HG03066 (cell line): ENCODE measurements around the gene LAMA2.
A peak's percentile ranks its signal among the peaks of the same experiment; 100 is the strongest.

Experiments
- ATAC-seq: cut with Tn5 transposase; IDR thresholded peaks from one replicate; pipeline ENCODE4 v1.9.1; 2021; ENCODE audit warnings: low read depth; ENCODE audit not compliant: unreplicated experiment

LAMA2 gene

DNA sequence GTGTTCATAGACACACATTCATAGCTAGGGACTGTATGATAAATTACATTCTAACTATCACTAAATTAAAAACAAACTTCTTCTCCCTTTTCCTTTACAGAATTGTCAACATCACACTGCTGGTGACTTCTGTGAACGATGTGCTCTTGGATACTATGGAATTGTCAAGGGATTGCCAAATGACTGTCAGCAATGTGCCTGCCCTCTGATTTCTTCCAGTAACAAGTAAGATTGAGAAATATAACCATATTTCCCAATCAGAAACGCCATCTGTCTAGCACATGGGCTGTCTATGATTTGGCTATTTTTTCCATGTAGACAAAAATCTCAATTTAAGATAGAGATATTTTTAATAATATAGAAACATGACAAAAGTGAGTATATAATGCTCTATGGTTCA is 459.3 kb downstream of the LAMA2 start:
- ATAC-seq: no peak

DNA sequence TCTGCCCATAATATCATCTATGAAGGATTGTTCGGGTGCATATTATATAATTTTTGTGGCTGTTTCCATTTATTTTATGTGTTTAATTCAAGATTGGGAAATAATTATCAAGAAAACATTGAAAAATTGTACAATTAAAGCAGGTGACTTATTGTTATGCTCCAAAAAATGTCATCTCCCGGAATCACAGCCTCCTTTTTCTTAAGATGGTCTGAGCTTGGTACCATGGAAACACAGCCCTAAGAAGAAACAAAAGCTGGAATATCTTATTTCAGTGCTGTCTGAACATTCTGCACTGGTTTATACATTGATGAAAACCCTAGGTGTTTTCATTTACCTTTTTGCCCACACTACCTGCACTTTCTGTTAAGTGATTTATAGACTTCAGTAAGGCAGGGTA is 459.9 kb downstream of the LAMA2 start:
- ATAC-seq: no peak

DNA sequence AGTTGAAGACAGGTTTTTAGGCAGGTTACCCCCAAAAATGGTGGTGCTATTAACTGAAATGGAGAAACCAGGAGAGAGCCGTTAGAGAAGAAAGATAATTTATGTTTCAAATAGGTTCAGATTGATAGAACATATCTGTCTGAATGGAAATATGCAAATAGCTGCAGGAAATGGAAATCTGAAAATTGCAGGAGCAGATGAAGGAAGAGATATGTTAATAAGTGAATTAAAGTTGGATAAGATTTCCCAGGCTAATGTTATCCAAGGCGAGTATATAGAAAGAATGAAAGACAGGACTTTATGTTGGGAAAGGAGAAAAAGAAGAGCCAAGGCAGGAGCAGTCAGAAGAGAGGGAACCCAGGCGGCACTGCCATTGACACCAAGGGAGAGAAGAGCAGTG is 461.4 kb downstream of the LAMA2 start:
- ATAC-seq: no peak

DNA sequence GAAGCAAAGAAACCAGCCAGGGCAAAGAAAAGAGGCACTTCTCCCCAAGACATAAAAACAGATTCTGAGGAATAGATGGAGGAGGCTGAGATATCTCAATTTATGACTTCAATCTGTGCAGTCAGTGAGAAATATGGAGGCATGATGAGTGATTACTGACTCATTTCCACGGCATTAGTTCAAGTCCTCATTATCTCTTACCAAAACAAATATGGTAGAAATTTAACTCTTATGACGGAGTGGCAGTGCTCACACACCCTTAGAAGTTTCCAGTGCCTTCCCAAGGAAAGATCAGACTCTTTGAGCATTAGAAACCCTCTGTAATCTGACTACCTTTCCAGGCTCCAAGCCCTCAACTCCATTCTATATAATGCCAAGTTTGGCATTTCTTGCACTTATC is 463.0 kb downstream of the LAMA2 start:
- ATAC-seq: no peak

DNA sequence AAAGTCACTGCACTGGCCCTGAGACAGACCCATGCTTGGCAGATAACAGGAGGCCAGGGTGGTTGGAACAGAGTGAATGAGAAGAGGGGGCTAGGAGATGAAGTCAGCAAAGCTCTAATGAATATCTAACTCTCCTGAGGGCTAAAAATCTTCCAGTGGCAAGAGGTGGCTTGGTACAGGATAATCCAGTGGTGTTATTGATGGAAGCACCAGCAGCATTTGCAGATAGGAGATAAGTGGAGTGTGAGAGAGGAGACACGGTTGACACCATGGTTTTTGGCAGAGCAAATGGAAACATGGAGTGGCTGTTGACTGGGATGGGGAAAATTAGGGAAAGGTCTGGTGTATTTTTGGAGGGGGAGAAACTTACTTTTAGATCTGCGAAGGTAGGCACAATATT is 464.0 kb downstream of the LAMA2 start:
- no peak for ATAC-seq

DNA sequence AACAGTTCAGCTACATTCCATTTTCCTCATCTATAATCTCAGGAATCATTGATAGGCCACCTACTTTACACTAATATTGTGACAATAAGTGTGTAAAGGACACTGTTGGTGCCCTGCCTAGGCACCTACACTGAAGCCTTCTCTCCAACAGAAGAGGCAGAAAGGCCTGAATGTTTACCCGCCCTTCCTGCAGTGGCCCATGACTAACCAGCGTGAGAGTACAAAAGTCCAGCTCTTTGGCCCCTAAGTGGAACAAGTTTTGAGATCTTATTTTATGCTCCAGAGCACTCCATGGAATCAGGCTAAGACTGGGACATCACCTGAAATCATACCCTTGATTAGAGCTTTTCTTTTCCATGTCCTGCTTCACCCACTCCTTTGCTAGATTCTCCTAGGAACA is 467.3 kb downstream of the LAMA2 start:
- no peak for ATAC-seq

DNA sequence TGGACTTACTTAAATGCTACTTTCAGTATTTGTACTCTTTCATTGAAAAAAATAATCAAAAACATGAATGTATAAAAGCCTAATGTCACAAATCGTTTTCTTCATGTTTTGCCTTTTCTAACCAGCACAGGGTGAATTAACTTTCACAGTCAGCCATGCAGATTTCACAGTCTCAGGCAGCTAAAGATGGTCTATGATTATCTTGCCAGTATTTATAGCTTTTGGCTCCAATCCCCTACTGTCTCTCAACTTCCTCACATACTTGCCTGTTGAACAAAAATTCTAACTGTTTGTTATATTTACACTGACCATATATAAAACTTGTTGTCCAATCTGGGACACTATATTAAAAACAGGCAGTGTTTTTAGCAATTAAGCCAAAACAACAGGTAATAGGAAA is 468.9 kb downstream of the LAMA2 start:
- no peak for ATAC-seq

DNA sequence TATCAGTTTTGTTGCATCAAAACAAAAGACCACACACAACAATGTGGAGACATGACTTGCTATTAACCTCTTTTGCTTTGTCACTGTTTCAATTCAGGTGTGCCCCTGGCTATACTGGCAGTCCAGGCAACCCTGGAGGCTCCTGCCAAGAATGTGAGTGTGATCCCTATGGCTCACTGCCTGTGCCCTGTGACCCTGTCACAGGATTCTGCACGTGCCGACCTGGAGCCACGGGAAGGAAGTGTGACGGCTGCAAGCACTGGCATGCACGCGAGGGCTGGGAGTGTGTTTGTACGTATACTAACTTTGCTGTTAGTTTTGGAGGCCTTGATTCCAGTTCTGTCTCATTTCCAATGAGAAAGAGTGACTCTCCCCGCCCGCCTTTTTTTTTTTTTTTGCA is 470.1 kb downstream of the LAMA2 start:
- ATAC-seq: no peak

DNA sequence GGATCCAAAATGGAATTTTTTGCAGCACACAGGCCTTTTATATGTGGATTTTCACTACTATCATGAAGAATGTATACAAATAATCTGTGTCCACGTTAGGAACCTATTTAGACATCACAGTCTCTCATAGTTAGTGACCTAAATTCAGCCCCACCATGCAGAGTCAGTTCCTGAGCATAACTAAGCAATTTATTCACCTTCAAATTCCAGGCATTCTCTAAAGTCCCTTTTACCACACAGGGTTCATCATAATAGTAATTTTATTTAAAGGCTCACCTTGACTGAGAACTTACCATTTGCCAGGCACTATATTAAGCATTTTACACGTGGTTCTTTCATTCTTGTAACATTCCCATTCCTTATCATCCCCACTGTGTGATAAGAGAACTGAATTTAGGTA is 473.2 kb downstream of the LAMA2 start:
- ATAC-seq: no peak

DNA sequence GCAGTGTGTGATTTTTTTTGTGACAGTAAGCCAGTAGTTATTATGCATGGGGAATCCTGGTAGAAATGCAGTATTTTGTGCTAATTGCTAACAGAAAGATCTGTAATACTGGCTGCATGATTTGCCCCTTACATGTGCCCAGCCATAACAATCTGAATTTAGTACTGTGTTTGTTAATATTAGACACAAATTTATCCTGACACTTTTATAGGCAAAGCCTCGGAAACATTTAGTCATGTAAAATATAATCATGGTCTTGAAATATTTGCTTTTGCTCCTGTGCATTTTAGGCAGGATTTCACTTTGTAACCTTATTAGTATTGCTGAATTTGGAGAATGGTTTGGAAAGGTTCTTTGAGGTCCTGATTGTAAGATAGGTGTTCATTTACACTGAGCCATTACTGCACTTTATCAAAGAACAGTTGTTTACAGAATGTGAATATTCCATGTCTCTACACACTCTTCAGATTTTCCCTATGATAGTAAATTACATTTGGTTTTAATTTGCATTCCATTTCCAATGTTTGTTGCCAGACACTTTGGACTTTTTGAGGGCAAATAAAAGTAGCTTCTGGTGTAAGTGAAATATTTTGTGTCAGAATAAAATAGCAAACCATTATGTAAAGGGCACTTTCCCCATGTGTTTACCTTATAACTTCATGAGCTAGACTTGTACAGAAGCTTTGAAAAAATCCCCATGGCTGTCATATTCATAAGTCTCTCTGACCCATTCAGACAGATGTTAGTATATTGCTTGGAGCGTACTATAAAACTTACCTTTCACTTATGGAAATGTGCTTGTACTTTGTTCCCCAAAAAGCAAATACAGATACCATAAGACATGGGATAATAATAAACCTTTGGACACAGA is 477.1 kb downstream of the LAMA2 start:
- ATAC-seq: no peak

DNA sequence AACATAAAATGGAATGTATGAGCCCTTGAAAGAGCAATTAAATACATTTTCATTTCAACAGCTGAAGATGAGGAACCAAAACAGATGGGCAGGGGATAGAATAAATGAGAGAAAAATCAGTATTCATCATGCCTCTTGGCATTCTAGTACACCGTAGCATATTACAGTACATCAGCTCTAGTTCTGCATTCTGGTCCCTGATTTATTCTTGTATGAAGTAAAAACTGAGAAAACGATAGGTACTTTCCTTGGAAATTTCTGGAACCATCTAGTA is 477.7 kb downstream of the LAMA2 start:
- no peak for ATAC-seq

DNA sequence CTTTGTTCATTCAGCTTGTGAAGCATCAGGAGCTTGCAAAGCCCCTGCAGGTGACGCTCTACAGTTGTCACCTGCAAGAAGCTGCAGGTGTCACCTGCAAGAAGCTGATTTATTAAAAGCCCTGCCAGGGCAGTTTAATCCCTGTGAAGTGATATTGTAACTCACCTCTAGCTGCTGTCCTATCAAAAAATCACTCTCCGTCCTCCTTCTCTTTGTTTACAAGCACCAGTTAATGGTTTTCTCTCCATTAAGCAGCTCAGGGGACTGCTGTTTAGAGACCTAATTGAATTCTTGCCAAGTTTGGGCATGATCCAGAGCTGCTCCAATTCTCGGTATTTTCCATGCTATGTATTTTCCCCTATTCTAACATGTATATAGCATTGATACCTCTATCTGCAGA is 481.1 kb downstream of the LAMA2 start:
- no peak for ATAC-seq

DNA sequence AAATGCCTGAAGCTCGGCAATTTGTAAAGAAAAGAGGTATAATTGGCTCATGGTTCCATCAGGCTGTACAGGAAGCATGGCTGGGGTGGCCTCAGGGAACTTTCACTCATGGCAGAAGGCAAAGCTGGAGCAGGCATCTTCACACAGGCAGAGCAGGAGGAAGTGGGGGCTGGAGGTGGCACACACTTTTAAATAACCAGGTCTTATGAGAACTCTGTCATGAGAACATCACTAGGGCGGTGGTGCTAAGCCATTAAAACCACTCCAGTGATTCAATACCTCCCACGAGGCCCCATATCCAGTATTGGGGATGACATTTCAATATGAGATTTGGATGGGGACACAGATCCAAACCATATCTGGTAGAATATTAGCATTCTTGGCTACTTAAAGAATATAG is 481.8 kb downstream of the LAMA2 start:
- no peak for ATAC-seq

DNA sequence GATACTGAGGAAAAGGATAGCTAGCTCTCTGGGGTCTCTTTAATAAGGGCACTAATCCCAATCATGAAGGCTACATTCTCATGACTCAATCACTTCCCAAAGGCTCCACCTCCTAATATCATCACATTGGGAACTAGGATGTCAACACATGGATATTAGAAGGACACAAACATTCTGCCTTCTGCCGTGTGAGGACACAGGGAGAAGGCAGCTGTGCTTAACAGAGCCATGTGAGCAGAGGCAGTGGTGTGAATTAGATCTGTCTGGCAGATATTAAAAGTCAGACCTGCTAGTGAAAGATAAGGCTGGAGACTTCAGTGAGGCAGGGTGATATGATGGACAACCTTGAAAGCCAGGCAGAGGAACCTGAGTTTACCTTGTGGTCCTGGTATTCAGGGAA is 485.1 kb downstream of the LAMA2 start:
- no peak for ATAC-seq

DNA sequence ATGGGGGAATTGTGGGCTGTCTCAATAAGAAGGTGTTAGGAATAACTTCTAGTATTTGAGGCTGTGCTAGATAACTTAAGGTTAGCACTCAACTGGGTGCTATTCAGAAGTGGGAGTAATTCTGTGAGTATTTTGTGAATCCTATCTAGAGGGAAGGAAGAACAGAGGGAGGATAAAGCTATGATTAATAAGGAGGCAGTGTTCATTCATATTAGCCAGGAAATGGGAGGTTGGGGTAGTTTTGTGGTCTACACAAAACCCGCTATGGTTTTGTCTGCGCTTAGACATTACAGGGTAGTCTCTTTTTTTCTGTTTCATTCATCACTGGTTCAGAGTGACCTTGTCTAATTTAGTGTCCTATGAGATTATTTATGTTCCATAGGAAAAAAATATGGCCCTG is 486.0 kb downstream of the LAMA2 start:
- no peak for ATAC-seq

DNA sequence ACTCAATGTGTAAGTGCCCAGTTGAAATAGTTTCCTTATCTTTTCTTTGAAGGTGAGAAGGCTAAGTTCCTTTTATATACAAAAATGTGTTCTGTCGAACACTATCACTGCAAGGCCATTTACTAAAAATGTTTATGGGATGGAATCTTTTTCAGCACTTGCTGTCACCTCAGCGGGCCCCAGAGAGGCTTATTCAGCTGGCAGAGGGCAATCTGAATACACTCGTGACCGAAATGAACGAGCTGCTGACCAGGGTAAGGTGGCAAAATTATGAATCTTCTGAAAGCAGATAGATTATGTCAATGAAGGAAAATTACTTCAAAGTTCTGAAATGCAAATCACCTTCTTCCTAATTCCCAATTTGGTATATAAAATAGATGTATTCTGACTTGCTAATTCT is 486.8 kb downstream of the LAMA2 start:
- ATAC-seq: no peak

DNA sequence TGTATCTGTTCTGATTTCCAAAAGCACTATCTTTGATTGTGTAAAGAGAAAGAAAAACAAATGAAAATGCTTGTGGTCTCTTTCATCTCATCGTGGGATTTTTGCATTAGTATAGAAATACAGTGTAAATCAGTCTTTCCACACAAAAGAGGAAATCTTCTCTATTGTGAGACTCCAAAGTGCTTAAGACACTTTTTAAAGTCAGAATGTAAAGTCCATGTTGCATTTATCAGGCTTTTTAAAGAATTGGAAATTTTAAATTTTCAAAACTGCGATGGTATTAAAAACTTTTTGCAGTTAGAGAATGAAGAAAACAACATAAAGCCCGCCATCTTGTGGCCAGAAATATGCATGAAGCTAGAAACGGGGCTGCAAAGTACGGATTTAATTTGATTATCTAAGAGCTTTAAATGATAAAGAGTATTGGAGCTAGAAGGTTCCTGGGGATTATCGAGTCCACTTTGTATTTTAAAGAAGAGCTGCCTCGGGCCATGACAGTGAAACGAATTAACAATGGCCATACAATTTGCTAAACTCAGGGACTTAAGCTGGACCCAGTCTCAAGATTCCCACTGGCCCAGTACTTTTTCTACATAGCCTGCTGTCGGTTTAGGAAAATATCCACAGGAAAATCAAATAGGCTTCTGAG is 487.5 kb downstream of the LAMA2 start:
- peak; percentile 65 for ATAC-seq

DNA sequence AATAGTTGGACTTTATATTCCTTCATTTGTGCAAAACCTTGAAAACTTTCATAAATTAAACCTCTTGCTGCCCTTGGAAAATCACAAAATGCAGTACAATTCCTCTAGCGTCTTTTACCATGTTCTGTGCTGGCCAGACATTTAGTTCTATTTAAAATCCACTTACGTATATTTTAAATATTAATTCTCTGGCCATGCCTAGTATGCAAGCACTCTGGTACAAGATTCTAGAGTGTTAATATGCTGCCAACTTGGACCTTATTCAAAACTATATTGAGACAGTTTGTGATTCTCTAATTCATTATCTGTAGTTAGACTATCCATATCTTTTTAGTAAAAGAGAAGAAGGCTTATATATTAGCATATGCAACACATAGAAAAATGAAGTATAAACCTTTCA is 498.9 kb downstream of the LAMA2 start:
- ATAC-seq: no peak

DNA sequence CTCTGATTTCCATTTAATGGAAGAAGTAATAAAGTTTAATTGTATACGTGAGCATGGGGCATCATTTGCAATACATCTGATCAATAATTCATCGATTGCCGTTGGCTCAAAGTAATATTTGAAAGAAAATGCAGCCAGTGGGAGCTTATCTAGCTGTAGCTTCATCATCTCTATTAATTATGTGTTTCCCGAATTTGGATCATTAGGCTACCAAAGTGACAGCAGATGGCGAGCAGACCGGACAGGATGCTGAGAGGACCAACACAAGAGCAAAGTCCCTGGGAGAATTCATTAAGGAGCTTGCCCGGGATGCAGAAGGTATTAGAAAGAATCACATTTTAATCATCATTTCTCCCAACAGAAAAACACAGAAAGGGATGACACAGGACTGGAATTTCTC is 500.0 kb downstream of the LAMA2 start:
- no peak for ATAC-seq

DNA sequence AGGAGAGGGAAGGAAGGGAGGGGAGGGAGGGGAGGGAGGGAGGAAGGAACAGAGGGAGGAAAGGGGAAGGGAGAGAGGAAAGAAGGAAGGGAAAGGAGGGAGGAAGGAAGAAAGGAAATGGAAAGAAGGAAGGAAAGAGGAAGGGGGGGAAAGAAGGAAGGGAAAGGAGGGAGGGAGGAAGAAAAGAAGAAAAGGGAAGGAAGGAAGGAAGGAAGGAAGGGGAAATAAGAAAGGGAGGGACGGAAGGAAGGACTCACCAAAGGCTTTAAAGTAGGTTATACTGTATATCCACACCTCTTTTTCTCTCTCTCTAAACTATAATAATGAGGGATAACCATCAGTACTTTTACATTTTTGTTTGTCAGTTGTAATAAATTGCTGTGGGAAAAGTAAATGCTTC is 502.2 kb downstream of the LAMA2 start:
- ATAC-seq: no peak

DNA sequence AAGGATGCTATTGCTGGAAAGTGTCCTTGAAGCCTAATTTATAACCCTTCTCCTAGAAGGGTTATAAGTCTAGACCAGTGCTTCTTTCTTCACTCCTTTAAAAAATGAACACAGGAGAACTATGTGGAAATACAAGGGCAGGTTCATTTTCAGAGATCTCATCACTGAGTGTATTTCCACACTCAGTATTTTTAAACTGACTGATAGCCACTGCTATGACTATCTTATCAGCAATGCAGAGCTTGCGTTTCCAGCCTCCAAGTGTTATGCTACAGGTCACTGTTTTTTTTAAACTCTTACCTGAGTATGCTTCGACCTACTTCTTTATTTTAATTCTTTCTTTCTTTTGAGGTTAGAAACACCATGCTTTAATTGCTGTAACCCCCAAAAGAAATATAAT is 508.0 kb downstream of the LAMA2 start:
- ATAC-seq: no peak

DNA sequence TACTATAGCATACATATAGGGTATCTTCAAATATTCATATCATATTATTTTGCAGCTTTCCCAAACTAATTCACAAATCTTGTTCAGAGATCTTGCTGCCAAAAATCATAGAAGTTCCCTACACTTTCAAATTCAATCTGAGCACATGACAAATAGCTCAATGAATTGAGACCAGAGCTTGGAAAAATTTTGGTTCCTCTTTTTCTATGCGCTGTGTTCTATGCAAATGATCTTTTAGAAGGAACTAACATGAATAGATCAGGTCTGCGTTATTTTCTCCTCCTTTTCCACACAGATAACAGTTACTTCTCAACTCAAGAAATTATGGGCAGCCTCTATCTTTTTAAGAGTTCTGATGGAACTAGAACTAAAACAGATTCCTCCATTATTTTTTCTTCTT is 510.7 kb downstream of the LAMA2 start:
- ATAC-seq: no peak

DNA sequence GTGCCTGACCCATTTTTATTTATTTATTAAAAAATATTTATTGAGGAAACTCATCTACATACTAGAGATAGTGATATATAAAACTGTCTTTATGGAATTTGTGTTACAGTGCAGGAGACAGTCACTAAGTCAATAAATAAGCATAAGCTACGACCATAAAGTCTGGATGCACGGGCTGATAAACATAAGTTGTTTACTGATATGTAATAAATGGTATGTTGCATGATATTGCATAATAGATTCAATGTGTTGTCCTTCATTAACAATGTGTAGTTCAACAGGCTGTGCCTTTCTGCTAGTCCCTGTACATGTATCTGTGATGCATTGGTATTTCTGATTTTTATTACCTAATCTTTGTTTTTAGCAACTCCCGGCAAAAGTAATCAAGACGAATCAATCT is 515.8 kb downstream of the LAMA2 start:
- no peak for ATAC-seq
